ENCODE results near the gene NUFIP1.
"Not testable (repeated sequence)": the region's sequence is repeated elsewhere in the genome, so short reads cannot be mapped to it uniquely, and the experiment has no call there.

The NUFIP1 gene

GRCh38 chr13:44954224-44954623, 35.0 kb downstream of the NUFIP1 start:
- Histone ChIP-seq H3K9me2 (replicated peaks; ENCODE audit: low read depth, low read length) (no peaks in the 10 kb centered on the region), H3K4me3 (ENCODE audit: low read length, poor library complexity, severe bottlenecking) (no peak overlapping the region), H3K9me3 (ENCODE audit: insufficient read depth, low read depth, low read length) (no peaks in the 10 kb centered on the region), H2AFZ (ENCODE audit: low read length) (no peak overlapping the region), H3K36me3 (ENCODE audit: insufficient read depth, low read length) (peaks cover 21% of the 10 kb centered on the region; the same call in 1 of the 2 replicates), H3K4me2 (ENCODE audit: low read depth, low read length, poor library complexity, severe bottlenecking) (no peak overlapping the region), H4K20me1 (ENCODE audit: insufficient read depth, low read length, poor library complexity, severe bottlenecking) (no peaks in the 10 kb centered on the region), H3K27me3 (ENCODE audit: insufficient read depth, low read length, poor library complexity, severe bottlenecking) (no peaks in the 10 kb centered on the region), H3F3A (ENCODE audit: low read depth) (no peaks in the 10 kb centered on the region), H3K9ac (ENCODE audit: low read depth, low read length, poor library complexity, severe bottlenecking) (no peak overlapping the region), H3K4me1 (ENCODE audit: insufficient read depth, low read length, poor library complexity, severe bottlenecking) (no peaks in the 10 kb centered on the region), H3K79me2 (ENCODE audit: insufficient read depth, low read length) (no peaks in the 10 kb centered on the region)
- TF ChIP-seq CTCF (conservative IDR thresholded peaks at IDR 0.05; ENCODE audit: low read length) = no peak
- no peak for TF ChIP-seq EZH2phosphoT487 (IDR thresholded peaks at IDR 0.05; ENCODE audit: borderline replicate concordance)

GRCh38 chr13:44952671-44953070, 36.6 kb downstream of the NUFIP1 start:
- no peaks in the 10 kb centered on the region for H3K9me3 ChIP-seq (ENCODE audit: insufficient read depth, low read depth, low read length)
- H3K79me2 ChIP-seq (ENCODE audit: insufficient read depth, low read length) = no peaks in the 10 kb centered on the region
- no peak overlapping the region for H3K9ac ChIP-seq (ENCODE audit: low read depth, low read length, poor library complexity, severe bottlenecking)
- no peaks in the 10 kb centered on the region for H3F3A ChIP-seq (ENCODE audit: low read depth)
- H3K4me2 ChIP-seq (ENCODE audit: low read depth, low read length, poor library complexity, severe bottlenecking) = no peak overlapping the region
- no peak overlapping the region for H3K4me3 ChIP-seq (ENCODE audit: low read length, poor library complexity, severe bottlenecking)
- H3K27me3 ChIP-seq (ENCODE audit: insufficient read depth, low read length, poor library complexity, severe bottlenecking) = no peaks in the 10 kb centered on the region
- peaks cover 15% of the 10 kb centered on the region; the same call in 1 of the 2 replicates for H3K36me3 ChIP-seq (ENCODE audit: insufficient read depth, low read length)
- H3K9me2 ChIP-seq (replicated peaks; ENCODE audit: low read depth, low read length) = no peaks in the 10 kb centered on the region
- H4K20me1 ChIP-seq (ENCODE audit: insufficient read depth, low read length, poor library complexity, severe bottlenecking) = no peaks in the 10 kb centered on the region
- no peak for TF ChIP-seq EZH2phosphoT487 (IDR thresholded peaks at IDR 0.05; ENCODE audit: borderline replicate concordance)
- no peaks in the 10 kb centered on the region for H3K4me1 ChIP-seq (ENCODE audit: insufficient read depth, low read length, poor library complexity, severe bottlenecking)
- H2AFZ ChIP-seq (ENCODE audit: low read length) = no peak overlapping the region

- no peak for TF ChIP-seq EZH2phosphoT487 (IDR thresholded peaks at IDR 0.05; ENCODE audit: borderline replicate concordance)
- no peak for TF ChIP-seq CTCF (conservative IDR thresholded peaks at IDR 0.05; ENCODE audit: low read length)
- no peaks in the 10 kb centered on the region for H3K27me3 ChIP-seq (ENCODE audit: insufficient read depth, low read length, poor library complexity, severe bottlenecking)
Observed at GRCh38 chr13:44951184-44951583, 38.1 kb downstream of the NUFIP1 start.

GRCh38 chr13:44943411-44943810, 45.9 kb downstream of the NUFIP1 start:
- not testable (repeated sequence) for H3K9me2 ChIP-seq (replicated peaks; ENCODE audit: low read depth, low read length); H3K4me2 ChIP-seq (ENCODE audit: low read depth, low read length, poor library complexity, severe bottlenecking); H2AFZ ChIP-seq (ENCODE audit: low read length); H3K4me1 ChIP-seq (ENCODE audit: insufficient read depth, low read length, poor library complexity, severe bottlenecking); H3K9ac ChIP-seq (ENCODE audit: low read depth, low read length, poor library complexity, severe bottlenecking); H3K9me3 ChIP-seq (ENCODE audit: insufficient read depth, low read depth, low read length); H4K20me1 ChIP-seq (ENCODE audit: insufficient read depth, low read length, poor library complexity, severe bottlenecking); H3K79me2 ChIP-seq (ENCODE audit: insufficient read depth, low read length); H3F3A ChIP-seq (ENCODE audit: low read depth); H3K4me3 ChIP-seq (ENCODE audit: low read length, poor library complexity, severe bottlenecking); H3K27me3 ChIP-seq (ENCODE audit: insufficient read depth, low read length, poor library complexity, severe bottlenecking)
- peaks cover 26% of the 10 kb centered on the region for H3K36me3 ChIP-seq (ENCODE audit: insufficient read depth, low read length)

More at GRCh38 chr13:44951184-44951583, 38.1 kb downstream of the NUFIP1 start:
- H3K4me2 ChIP-seq (ENCODE audit: low read depth, low read length, poor library complexity, severe bottlenecking) = no peak overlapping the region
- no peaks in the 10 kb centered on the region for H3K4me1 ChIP-seq (ENCODE audit: insufficient read depth, low read length, poor library complexity, severe bottlenecking)
- no peak overlapping the region for H3K4me3 ChIP-seq (ENCODE audit: low read length, poor library complexity, severe bottlenecking)
- no peaks in the 10 kb centered on the region for H3K9me3 ChIP-seq (ENCODE audit: insufficient read depth, low read depth, low read length)
- H3K9ac ChIP-seq (ENCODE audit: low read depth, low read length, poor library complexity, severe bottlenecking) = no peak overlapping the region
- peaks cover 17% of the 10 kb centered on the region; the same call in 1 of the 2 replicates for H3K36me3 ChIP-seq (ENCODE audit: insufficient read depth, low read length)
- H3F3A ChIP-seq (ENCODE audit: low read depth) = no peaks in the 10 kb centered on the region
- H4K20me1 ChIP-seq (ENCODE audit: insufficient read depth, low read length, poor library complexity, severe bottlenecking) = no peaks in the 10 kb centered on the region
- H3K79me2 ChIP-seq (ENCODE audit: insufficient read depth, low read length) = no peaks in the 10 kb centered on the region
- H3K9me2 ChIP-seq (replicated peaks; ENCODE audit: low read depth, low read length) = no peaks in the 10 kb centered on the region
- no peak overlapping the region for H2AFZ ChIP-seq (ENCODE audit: low read length)
